Measurements from ENCODE around the gene MAPK1.
"Not testable (repeated sequence)": the region's sequence is repeated elsewhere in the genome, so short reads cannot be mapped to it uniquely, and the experiment has no call there.

Gene MAPK1

DNA sequence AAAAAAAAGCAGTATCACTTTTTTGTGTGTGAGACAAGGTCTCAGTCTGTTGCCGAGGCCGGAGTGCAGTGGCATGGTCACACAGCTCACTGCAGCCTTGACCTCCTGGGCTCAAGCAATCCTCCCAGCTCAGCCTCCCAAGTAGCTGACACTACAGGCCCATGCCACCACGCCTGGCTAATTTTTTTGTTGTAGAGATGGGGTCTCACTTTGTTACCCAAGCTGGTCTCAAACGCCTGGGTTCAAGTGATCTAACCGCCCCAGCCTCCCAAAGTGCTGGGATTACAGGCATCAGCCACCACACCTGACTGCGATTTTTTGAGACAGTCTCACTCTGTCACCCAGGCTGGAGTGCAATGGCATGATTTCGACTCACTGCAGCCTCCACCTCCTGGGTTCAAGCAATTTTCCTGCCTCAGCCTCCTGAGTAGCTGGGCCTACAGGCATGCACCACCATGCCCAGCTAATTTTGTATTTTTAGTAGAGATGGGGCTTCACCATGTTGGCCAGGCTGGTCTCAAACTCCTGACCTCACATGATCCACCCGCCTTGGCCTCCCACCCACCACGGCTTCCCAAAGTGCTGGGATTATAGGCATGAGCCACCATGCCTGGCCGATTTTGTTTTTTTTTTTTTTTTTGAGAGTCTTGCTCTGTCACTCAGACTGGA is 147.1 kb downstream of the MAPK1 start:
- not testable (repeated sequence) for DNase-seq

DNA sequence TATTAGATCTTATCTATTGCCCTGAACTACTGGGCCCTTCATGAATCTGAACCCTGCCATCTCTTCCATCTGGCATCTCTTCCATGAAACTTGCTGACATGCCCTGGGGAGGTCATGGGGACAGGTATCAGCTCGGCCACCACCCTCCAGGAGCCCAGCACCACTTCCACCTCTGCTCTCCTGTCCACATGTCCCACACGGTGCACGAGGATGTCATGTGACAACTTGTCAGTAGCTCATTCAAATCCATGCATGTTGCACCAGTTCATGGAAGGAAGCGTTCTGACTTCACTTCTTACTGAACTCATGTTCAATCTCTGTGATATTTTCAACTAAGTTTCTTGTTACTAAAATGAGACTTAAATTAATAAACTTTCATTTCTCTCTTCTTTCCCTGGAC is 148.4 kb downstream of the MAPK1 start:
- no peak for DNase-seq

DNA sequence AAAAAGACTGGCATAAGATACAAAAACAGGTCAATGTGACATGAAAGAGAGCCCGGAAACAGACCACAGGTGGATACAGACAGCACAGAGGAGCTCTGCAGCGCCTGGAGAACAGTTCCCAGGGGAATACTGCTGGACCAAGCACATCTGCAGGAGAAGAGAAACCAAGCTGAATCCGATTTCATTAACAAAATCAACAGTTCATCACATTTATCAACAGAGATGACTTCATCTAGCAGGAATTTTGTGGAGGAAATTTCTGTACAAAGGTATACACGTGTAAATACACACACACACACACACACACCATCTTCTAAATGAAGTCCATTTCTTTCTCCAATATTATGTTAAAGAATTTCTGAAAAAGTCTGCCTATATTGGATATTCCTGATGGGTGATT is 148.9 kb downstream of the MAPK1 start:
- DNase-seq = no peak

DNA sequence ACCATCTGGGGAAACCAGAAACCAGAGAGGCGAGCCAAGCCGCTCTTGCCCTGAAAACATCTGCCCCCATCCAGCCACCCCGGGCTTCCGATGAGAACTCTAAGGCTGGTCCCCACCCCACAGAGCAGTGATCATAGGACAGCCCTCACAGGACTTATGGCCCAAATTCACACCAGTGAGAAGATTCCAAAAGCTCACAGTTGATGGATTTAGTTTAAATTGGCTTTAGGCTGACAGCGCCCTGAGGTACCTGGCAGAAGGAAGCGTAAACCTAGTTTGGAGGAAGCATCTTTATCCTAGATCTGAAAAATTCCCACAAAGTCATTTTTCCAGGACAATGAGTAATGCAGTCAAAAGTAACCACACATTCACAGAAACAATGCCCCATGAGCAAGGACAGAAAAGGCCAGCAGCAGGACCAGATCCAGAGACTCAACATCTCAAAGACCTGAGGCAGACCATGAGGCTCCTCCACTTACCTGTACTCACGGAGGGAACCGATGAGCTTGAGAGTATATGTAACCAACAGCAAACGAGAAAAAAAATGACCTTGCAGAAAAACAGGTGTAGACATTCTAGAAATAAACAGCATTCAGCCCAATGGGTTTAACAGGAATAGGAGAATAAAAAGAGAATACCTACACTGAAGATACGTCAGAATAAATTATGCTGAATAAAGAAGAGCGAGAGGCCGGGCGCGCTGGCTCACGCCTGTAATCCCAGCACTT is 150.9 kb downstream of the MAPK1 start:
- not testable (repeated sequence) for DNase-seq

DNA sequence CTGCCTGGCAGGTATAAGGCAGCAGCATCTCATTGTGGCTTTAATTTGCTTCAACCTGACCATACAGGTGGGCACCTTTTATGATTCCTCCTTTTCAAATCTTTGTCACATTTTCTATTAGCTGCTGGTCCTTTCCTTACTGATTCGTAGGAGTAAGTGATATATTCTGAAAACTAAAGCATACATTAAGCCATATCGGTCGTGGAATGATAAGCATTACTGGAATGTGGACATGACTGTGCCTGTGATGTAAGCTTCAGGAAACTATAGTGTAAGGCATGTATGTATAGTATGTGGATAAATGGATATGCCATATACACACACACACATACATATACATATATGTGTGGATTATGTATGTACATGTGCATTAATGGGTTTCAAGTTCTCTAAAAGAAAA is 152.7 kb downstream of the MAPK1 start:
- DNase-seq = no peak

DNA sequence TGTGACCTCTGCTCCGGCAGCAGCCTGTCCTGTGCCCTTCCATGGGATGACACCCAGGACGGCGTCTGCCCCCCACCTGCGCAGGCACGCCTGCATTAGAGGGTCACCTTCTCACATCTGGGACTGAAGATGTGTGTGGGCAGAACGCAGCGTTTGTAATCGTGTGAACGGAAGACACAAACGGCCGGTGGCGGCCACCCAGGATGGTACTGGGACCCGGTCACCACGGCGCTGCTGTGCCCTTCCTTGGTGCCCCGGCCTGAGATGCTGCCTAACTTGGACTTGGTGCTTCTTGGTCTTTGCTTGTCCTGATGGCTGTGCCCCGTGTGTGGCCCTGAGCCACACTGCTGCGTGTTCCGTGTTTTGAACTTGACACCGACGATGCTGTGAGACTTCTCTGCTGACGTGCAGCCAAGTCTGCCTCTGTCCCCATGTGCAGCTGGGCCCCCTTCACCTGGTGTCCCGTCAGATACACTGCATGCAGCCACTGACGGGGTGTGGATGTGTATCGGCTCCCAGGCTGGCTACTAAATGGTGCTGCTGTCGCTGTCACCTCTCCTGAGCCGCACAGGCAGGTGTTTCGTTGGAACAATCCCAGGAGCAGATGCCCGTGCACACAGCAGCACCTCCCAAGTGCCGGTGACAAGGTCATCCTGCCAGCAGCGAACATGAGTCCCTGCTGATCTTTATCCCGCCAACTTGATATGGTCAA is 153.2 kb downstream of the MAPK1 start:
- DNase-seq = no peak

DNA sequence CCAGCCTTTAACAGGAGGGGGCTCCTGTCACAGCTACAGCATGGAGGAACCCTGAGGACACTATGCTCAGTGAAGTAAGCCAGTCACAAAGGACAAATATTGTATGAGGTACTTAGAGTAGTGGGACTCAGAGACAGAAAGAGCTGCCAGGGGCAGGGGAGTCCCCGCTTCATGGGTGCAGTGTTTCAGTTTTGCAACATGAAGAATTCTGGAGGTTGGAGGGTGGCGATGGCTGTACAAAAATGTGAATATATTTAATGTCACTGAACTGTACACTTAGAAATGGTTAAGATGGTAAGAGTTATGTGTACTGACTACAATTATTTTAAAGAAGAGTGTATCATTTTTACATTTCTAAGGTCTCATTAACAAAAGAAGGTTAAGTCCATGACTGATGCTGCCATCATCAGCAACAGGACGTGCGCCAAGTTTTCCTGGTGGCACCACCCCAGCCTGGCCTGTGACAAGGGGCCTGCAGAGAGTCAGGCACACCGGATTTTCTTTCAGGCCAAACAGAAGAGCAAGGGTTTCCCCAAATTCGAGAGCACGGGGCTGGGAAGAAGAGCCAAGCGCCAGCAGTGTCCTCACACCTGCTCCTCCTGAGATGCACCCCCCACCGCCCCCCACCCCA is 153.9 kb downstream of the MAPK1 start:
- DNase-seq = no peak

DNA sequence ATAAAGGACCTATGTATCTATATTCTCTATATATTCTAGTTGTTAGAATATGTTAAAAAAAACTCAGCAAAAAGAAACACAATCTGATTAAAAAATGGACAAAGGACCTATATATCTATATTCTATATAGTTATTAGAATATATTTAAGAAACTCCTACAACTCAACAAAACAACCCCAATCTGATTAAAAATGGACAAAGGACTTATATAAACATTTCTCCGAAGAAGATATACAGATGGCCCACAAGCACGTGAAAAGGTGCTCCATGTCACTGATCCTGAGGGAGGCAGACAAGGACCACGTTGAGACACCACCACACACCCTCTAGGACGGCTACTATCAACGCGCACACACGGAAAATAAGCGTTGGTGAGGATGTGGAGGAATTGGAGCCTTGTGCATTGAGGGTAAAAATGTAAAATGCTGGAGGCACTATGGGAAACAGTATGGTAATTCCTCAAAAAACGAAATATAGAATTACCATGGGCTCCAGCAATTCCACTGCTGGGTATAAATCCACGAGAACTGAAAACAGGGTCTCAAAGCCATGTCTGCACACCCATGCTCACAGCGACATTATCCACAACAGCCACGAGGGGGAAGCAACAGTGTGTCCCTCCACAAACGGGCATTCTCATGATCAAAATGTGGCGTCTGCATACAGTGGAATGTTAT is 154.6 kb downstream of the MAPK1 start:
- DNase-seq = peak in 1 of 2 experiments; percentile 69

DNA sequence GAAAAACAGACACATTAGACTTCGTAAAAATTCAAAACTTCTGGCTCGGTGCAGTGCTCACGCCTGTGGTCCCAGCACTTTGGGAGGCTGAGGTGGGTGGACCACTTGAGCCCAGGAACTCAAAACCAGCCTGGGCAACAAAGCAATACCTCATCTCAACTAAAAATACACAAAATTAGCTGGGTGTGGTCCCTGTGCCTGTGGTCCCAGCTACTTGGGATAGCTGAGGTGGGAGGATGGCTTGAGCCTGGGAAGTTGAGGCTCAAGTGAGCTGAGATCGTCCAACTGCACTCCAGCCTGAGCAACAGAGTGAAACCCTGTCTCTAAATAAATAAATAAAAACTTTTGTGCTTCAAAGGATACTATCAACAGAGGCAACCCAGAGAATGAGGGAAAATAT is 155.6 kb downstream of the MAPK1 start:
- DNase-seq = no peak

DNA sequence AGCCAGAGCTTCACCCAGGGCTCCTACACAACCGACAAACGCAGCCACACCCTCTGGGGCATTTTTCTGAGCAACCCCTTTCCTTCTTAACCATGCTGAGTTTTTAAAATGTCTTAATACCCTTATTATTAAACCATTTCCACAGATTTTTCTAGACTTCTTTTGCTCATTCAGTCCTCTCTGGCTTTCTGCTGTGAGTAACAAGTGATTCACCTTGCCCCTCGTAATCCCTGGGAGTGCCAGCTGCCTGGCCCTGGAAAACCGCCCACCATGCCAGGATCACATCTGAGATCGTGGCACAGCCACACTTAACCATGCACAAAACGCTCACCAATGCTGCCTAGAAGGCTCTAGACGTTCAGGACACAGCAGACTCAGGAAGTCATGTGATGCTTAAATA is 157.3 kb downstream of the MAPK1 start:
- no peak for DNase-seq

DNA sequence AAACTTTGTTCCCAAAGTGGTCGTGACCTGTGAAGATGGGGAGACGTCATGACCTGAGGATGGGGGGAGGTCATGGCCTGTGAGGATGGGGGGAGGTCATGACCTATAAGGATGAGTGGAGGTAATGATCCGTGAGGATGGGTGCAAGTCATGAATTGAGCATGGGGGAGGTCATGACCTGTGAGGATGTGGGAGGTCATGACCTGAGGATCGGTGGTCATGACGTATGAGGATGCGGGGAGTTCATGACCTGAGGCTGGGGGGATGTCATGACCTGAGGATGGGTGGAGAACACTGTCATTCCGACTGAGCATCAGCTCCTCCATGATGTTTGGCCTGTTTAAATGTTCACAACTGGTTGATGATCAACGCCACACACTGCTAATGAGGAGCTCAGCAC is 157.8 kb downstream of the MAPK1 start:
- no peak for DNase-seq

DNA sequence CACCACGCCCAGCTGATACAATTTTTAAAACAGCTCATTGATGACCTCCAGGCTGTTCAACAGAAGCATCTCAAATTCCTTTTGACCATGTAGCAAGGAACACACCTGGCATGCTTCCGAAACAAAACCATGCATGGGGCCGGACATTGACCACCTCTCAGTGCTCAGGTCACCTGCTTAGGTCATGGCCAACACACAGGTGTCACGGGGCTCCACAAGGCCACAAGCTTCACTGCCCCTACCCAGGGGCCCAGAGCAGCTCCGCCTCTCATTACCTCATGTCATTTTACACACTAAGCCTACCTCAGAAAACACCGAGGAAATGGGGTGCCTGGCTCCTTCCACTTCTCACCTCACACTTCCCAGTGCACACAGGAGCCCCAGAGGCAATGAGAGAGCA is 158.5 kb downstream of the MAPK1 start:
- DNase-seq = no peak

DNA sequence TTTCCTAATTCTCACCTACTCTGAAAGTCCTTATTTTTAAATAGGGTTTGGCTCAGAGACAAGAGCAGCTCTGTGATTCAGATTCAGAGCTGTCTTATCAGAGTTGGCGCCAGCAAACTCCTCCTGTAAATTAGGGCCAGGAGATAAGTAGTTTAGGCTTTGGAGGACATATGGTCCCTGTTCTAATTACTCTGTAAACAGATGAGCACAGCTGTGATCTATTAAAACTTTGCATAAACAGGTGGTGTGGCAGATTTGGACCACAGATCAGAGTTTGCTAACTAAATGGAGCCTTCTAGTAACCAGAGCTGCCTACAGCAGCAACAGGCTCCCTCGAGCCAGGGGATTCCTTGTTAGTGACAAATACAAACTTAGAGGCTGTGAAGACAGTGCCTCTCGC is 159.8 kb downstream of the MAPK1 start:
- DNase-seq = no peak
